Measurements from ENCODE around the gene SLC43A2. TPM values are rescaled to one million over a fixed set of nuclear protein-coding genes. Genes with fewer than 3 reads are reported as not detected.

SLC43A2 gene
- total and polyA plus RNA-seq, 2 of the 13 experiments (the other 11 are each of a cell fraction or from before 2014, with no cell fraction given) = 7.3 to 20.0 TPM

DNA sequence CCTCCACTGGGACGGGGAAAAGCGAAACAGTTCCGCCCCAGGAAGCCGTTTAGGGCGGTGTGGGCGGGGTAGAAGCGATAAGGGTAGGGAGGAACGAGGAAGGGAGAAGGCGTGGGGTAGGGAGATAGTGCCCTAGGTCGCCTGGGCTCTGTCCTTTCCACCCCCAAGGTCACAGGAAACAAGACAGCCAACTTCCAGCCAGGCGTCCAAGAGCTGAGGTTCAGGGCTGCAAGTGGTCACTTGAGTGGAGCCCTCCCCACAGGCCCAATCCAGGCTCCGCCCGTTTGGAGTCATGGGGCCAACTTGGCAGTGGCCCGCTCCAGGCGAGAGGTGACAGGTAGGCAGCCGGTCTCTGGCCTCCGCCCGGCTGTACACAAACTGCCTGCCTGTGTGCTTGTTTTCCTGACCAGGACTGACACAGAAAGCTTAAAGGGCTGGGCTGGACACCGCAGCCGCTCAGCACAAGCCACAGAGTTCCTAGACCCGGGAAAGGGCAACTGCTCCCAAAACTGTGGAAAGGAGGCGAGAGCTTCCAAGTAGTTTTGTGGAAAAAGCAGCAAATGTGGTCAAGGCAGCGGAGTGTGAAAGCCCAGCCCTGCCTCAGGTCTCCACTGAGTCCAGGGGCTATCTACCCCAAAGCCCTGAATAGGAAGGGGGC lies 21.3 kb upstream of the SLC43A2 start, which contains the start of gene RILP (continued):
- TF ChIP-seq, protein P1, sequence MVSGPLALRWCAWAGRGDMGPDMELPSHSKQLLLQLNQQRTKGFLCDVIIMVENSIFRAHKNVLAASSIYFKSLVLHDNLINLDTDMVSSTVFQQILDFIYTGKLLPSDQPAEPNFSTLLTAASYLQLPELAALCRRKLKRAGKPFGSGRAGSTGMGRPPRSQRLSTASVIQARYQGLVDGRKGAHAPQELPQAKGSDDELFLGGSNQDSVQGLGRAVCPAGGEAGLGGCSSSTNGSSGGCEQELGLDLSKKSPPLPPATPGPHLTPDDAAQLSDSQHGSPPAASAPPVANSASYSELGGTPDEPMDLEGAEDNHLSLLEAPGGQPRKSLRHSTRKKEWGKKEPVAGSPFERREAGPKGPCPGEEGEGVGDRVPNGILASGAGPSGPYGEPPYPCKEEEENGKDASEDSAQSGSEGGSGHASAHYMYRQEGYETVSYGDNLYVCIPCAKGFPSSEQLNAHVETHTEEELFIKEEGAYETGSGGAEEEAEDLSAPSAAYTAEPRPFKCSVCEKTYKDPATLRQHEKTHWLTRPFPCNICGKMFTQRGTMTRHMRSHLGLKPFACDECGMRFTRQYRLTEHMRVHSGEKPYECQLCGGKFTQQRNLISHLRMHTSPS (CRISPR knock-in tag; IDR thresholded peaks at IDR 0.05; ENCODE audit: low read depth) = peak; percentile 57; the same call in 1 of the 2 replicates
- TF ChIP-seq, protein P2, sequence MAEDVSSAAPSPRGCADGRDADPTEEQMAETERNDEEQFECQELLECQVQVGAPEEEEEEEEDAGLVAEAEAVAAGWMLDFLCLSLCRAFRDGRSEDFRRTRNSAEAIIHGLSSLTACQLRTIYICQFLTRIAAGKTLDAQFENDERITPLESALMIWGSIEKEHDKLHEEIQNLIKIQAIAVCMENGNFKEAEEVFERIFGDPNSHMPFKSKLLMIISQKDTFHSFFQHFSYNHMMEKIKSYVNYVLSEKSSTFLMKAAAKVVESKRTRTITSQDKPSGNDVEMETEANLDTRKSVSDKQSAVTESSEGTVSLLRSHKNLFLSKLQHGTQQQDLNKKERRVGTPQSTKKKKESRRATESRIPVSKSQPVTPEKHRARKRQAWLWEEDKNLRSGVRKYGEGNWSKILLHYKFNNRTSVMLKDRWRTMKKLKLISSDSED (CRISPR knock-in tag; IDR thresholded peaks at IDR 0.05) = no peak
- TF ChIP-seq, protein P3, sequence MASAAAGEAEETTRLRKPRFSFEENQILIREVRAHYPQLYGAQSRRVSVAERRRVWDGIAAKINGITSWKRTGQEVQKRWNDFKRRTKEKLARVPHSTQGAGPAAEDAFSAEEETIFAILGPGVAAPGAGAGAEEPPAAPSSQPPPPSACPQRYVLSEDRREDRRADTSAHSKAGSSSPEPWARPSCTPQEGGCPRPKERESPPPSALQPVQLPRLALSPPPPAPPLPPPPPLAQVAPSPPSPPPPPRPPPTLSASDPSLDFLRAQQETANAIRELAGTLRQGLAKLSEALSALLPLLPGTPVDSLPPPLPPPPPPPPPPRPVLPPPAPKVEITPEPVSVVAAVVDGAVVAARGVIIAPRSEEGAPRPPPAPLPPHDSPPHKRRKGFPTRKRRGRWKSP (CRISPR knock-in tag; IDR thresholded peaks at IDR 0.05) = no peak
- TF ChIP-seq, protein P4, sequence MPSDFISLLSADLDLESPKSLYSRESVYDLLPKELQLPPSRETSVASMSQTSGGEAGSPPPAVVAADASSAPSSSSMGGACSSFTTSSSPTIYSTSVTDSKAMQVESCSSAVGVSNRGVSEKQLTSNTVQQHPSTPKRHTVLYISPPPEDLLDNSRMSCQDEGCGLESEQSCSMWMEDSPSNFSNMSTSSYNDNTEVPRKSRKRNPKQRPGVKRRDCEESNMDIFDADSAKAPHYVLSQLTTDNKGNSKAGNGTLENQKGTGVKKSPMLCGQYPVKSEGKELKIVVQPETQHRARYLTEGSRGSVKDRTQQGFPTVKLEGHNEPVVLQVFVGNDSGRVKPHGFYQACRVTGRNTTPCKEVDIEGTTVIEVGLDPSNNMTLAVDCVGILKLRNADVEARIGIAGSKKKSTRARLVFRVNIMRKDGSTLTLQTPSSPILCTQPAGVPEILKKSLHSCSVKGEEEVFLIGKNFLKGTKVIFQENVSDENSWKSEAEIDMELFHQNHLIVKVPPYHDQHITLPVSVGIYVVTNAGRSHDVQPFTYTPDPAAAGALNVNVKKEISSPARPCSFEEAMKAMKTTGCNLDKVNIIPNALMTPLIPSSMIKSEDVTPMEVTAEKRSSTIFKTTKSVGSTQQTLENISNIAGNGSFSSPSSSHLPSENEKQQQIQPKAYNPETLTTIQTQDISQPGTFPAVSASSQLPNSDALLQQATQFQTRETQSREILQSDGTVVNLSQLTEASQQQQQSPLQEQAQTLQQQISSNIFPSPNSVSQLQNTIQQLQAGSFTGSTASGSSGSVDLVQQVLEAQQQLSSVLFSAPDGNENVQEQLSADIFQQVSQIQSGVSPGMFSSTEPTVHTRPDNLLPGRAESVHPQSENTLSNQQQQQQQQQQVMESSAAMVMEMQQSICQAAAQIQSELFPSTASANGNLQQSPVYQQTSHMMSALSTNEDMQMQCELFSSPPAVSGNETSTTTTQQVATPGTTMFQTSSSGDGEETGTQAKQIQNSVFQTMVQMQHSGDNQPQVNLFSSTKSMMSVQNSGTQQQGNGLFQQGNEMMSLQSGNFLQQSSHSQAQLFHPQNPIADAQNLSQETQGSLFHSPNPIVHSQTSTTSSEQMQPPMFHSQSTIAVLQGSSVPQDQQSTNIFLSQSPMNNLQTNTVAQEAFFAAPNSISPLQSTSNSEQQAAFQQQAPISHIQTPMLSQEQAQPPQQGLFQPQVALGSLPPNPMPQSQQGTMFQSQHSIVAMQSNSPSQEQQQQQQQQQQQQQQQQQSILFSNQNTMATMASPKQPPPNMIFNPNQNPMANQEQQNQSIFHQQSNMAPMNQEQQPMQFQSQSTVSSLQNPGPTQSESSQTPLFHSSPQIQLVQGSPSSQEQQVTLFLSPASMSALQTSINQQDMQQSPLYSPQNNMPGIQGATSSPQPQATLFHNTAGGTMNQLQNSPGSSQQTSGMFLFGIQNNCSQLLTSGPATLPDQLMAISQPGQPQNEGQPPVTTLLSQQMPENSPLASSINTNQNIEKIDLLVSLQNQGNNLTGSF (CRISPR knock-in tag; IDR thresholded peaks at IDR 0.05) = no peak
- TF ChIP-seq, protein P5, sequence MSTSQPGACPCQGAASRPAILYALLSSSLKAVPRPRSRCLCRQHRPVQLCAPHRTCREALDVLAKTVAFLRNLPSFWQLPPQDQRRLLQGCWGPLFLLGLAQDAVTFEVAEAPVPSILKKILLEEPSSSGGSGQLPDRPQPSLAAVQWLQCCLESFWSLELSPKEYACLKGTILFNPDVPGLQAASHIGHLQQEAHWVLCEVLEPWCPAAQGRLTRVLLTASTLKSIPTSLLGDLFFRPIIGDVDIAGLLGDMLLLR (CRISPR knock-in tag; IDR thresholded peaks at IDR 0.05) = no peak
- TF ChIP-seq ZNF772 (CRISPR knock-in tag; IDR thresholded peaks at IDR 0.05) (0 out of 2 replicates have a peak, but pooled peaks have one; percentile 8), ZNF776 (CRISPR knock-in tag; IDR thresholded peaks at IDR 0.05) (no peak), ZNF547 (CRISPR knock-in tag; IDR thresholded peaks at IDR 0.05) (no peak), SRSF4 (IDR thresholded peaks at IDR 0.05; ENCODE audit: low read depth, low read length, poor library complexity, severe bottlenecking) (no peak), SSRP1 (CRISPR knock-in tag; IDR thresholded peaks at IDR 0.05) (no peak), HIVEP1 (CRISPR knock-in tag; IDR thresholded peaks at IDR 0.05) (no peak), PAX8 (CRISPR knock-in tag; IDR thresholded peaks at IDR 0.05; ENCODE audit: borderline replicate concordance) (no peak), SALL1 (CRISPR knock-in tag; IDR thresholded peaks at IDR 0.05) (peak; percentile 82), PTBP1 (IDR thresholded peaks at IDR 0.05; ENCODE audit: low read depth, low read length, poor library complexity, severe bottlenecking) (no peak), ATAD3A (CRISPR knock-in tag; IDR thresholded peaks at IDR 0.05) (no peak), SOX5 (CRISPR knock-in tag; IDR thresholded peaks at IDR 0.05; ENCODE audit: borderline replicate concordance) (peak; percentile 60)
- TF ChIP-seq, protein P6, sequence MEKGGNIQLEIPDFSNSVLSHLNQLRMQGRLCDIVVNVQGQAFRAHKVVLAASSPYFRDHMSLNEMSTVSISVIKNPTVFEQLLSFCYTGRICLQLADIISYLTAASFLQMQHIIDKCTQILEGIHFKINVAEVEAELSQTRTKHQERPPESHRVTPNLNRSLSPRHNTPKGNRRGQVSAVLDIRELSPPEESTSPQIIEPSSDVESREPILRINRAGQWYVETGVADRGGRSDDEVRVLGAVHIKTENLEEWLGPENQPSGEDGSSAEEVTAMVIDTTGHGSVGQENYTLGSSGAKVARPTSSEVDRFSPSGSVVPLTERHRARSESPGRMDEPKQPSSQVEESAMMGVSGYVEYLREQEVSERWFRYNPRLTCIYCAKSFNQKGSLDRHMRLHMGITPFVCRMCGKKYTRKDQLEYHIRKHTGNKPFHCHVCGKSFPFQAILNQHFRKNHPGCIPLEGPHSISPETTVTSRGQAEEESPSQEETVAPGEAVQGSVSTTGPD (CRISPR knock-in tag; IDR thresholded peaks at IDR 0.05) = no peak

Data from HepG2 (cell line).